GM08714 (cell line): ENCODE data around the gene NPBWR2.
"Not testable (repeated sequence)": the region's sequence is repeated elsewhere in the genome, so short reads cannot be mapped to it uniquely, and the experiment has no call there.

Source experiments
- H3K4me3 ChIP-seq: fragments of 200-500 bp; sonication (Bioruptor generic); 2 replicates; pipeline ENCODE4 v1.5.1; 2014; ENCODE audit warnings: mild to moderate bottlenecking, low read length, inconsistent platforms
- ZNF274 ChIP-seq: IDR thresholded peaks from 2 replicates; pipeline ENCODE4 v1.6.1; 2012; ENCODE audit warnings: mild to moderate bottlenecking, low read depth, low read length

The NPBWR2 gene

GRCh38 chr20:64095927-64096326 lies 11.4 kb downstream of the NPBWR2 start:
- no peak overlapping the region for H3K4me3 ChIP-seq
- no peak for TF ChIP-seq ZNF274

- H3K4me3 ChIP-seq: no peak overlapping the region
- no peak for TF ChIP-seq ZNF274
Observed at GRCh38 chr20:64095455-64095854, 11.9 kb downstream of the NPBWR2 start.

GRCh38 chr20:64093013-64093503 lies 14.3 kb downstream of the NPBWR2 start:
- TF ChIP-seq ZNF274: no peak
- H3K4me3 ChIP-seq: no peak overlapping the region

- no peak for TF ChIP-seq ZNF274
- no peak overlapping the region for H3K4me3 ChIP-seq
Observed at GRCh38 chr20:64092258-64093012, 14.9 kb downstream of the NPBWR2 start.

- no peak overlapping the region for H3K4me3 ChIP-seq
- no peak for TF ChIP-seq ZNF274
Observed at GRCh38 chr20:64091770-64092169, 15.6 kb downstream of the NPBWR2 start.

GRCh38 chr20:64091340-64091739 lies 16.0 kb downstream of the NPBWR2 start:
- H3K4me3 ChIP-seq: no peak overlapping the region
- TF ChIP-seq ZNF274: no peak

GRCh38 chr20:64090165-64090564 lies 17.2 kb downstream of the NPBWR2 start:
- H3K4me3 ChIP-seq: no peak overlapping the region
- TF ChIP-seq ZNF274: no peak

- H3K4me3 ChIP-seq: not testable (repeated sequence)
Observed at GRCh38 chr20:64088586-64088985, 18.8 kb downstream of the NPBWR2 start.

GRCh38 chr20:64087226-64087825 lies 20.0 kb downstream of the NPBWR2 start:
- H3K4me3 ChIP-seq: not testable (repeated sequence)

GRCh38 chr20:64086801-64087200 lies 20.6 kb downstream of the NPBWR2 start:
- no peak overlapping the region for H3K4me3 ChIP-seq
- TF ChIP-seq ZNF274: no peak

- H3K4me3 ChIP-seq: no peak overlapping the region
- TF ChIP-seq ZNF274: no peak
Observed at GRCh38 chr20:64084685-64085152, 22.6 kb downstream of the NPBWR2 start.

- no peak for TF ChIP-seq ZNF274
- H3K4me3 ChIP-seq: peak within 1 kb of the TSS; percentile 7; the same call in 1 of the 2 replicates
Observed at GRCh38 chr20:64083804-64084684, 23.3 kb downstream of the NPBWR2 start, which contains the start of gene LKAAEAR1. Gene LKAAEAR1, minus strand, starts transcription at chr20:64084398. Its CDS starts 179 bp downstream, at chr20:64084219.

GRCh38 chr20:64083378-64083803 lies 24.0 kb downstream of the NPBWR2 start:
- TF ChIP-seq ZNF274: no peak
- peak overlapping the region; percentile 7; the same call in 1 of the 2 replicates for H3K4me3 ChIP-seq

GRCh38 chr20:64082820-64083377 lies 24.5 kb downstream of the NPBWR2 start:
- H3K4me3 ChIP-seq: peak overlapping the region; percentile 7; the same call in 1 of the 2 replicates
- no peak for TF ChIP-seq ZNF274
